ENCODE data around the gene CCDC17. TPM values are rescaled to one million over a fixed set of nuclear protein-coding genes. Genes with fewer than 3 reads are reported as not detected.
A peak's percentile ranks its signal among the peaks of the same experiment; 100 is the strongest.

Gene CCDC17
- total RNA-seq (1 to 10 TPM; 1.4 TPM), polyA plus RNA-seq (0.13 TPM)

GRCh38 chr1:45623972-45624371, at the start of gene CCDC17:
CCDC17 (minus strand) TSS chr1:45624054; CDS start chr1:45623909, 145 bp downstream.
- H3K36me3 ChIP-seq (ENCODE audit: insufficient read depth, low read length) = peaks cover 10% of the 10 kb centered on the region
- no peaks in the 10 kb centered on the region for H3K27me3 Mint-ChIP-seq
- CTCF ChIA-PET = no interaction called here
- no peaks in the 10 kb centered on the region for H3K9me3 Mint-ChIP-seq
- POLR2A ChIA-PET = no interaction called here
- no peak within 1 kb of the TSS for H3K27ac ChIP-seq (ENCODE audit: low read depth, low read length)
- no peak for DNase-seq
- no peak within 1 kb of the TSS for H3K4me3 ChIP-seq (ENCODE audit: low read length)
- no peaks in the 10 kb centered on the region for H3K27me3 ChIP-seq (ENCODE audit: insufficient read depth, low read length, poor library complexity, severe bottlenecking)
- no peaks in the 10 kb centered on the region for H3K9me3 ChIP-seq (ENCODE audit: low read length)
- peak within 1 kb of the TSS in 4 of 8 donors; percentile 10 to 45 (median 34) for H3K27ac Mint-ChIP-seq
- H3K4me3 Mint-ChIP-seq = no peak within 1 kb of the TSS
- no peaks in the 10 kb centered on the region for H3K4me1 Mint-ChIP-seq
- H3K4me1 ChIP-seq (ENCODE audit: insufficient read depth, low read length) = no peaks in the 10 kb centered on the region
- H3K36me3 Mint-ChIP-seq = peaks cover 0 to 66% (median 13%) of the 10 kb centered on the region in 3 donors

DNA sequence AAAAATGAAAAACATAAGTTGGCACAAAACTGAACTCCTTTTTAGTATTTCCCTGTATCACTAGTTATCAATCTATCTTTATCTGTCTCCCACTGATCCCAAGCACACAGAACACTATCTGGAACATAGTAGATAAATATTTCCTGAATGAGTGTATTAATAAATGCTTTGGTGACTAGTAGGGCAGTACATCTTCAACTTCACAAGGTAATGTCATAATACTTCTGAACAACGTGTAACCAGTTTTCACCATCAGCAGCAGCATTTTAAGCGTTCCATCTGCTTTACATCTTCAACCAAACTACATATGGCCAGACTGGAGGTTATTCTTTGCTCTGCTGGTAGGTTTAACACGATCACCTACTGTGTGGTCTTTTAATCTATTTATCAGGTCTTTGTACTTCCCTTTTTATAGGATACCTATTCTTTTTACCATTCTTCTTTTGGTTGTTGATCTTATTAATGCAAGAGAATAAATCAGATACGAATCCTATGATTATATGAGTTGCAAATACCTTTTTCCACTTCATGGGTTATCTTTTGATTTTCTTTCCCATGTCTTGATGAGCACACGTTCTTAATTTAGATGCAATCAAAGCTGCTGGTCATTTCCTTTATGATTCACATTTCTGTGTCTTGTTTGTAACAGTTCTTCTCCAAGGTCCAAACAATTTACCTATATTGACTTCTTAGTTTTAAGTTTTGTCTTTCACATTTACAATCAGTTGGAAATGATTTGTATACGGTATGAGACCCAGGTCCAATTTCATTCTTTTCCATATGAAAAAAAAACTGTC, 46.2 kb upstream of the CCDC17 start:
- no peak for DNase-seq
- Mint-ChIP-seq H3K27me3 (no peaks in the 10 kb centered on the region), H3K36me3 (peaks cover 0 to 32% (median 2%) of the 10 kb centered on the region in 3 donors), H3K4me3 (no peak overlapping the region), H3K9me3 (no peaks in the 10 kb centered on the region), H3K27ac (peak overlapping the region in 3 of 8 donors; percentile 3 to 38 (median 37)), H3K4me1 (peaks cover 63 to 83% (median 78%) of the 10 kb centered on the region in 3 donors)
- H3K4me3 ChIP-seq (ENCODE audit: low read length) = no peak overlapping the region
- POLR2A ChIA-PET = interaction anchor here (0.7 kb wide), 1 partner anchor 9 kb away, joined by 3 read pairs; no protein-coding TSS in a partner anchor
- peaks cover 13% of the 10 kb centered on the region for H3K4me1 ChIP-seq (ENCODE audit: insufficient read depth, low read length)
- H3K9me3 ChIP-seq (ENCODE audit: low read length) = no peaks in the 10 kb centered on the region
- CTCF ChIA-PET = no interaction called here
- no peaks in the 10 kb centered on the region for H3K27me3 ChIP-seq (ENCODE audit: insufficient read depth, low read length, poor library complexity, severe bottlenecking)
- H3K27ac ChIP-seq (ENCODE audit: low read depth, low read length) = no peak overlapping the region
- peaks cover 5% of the 10 kb centered on the region for H3K36me3 ChIP-seq (ENCODE audit: insufficient read depth, low read length)

DNA sequence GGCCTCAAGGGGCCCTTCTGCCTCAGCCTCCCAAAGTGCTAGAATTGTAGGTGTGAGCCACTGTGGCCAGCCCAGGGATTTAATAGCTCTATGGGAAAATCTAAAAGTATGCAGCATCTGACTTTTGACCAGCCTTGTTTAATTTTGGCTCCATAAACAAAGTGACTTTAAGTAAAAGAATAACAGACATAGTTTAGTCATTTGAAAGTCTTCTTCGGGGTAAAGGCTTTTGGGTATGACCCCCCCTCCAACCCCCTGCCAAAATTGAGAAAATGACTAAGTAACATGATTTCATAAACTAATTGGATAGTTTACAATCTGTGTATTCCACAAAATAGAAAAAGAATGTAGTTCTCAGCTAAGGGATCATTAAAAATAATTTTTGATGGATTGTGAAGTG, 45.5 kb upstream of the CCDC17 start:
- CTCF ChIA-PET = no interaction called here

DNA sequence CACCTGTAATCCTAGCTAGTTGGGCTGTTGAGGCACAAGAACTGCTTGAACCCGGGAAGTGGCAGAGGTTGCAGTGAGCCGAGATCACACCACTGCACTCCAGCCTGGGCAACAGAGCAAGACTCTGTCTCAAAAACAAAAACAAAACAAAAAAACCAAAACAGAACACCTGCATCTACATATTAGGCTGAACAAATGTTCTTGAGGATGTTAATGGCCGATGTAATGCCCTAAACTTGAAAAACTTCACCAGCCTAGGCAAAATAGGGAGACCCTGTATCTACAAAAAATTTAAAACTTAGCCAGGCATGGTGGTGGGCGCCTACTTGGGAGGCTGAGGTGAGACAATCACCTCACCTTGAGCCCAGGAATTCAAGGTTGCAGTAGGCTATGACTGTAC, 44.7 kb upstream of the CCDC17 start:
- H3K36me3 ChIP-seq (ENCODE audit: insufficient read depth, low read length) = no peaks in the 10 kb centered on the region
- peak overlapping the region in 2 of 8 donors; percentile 33 to 41 for H3K27ac Mint-ChIP-seq
- POLR2A ChIA-PET = interaction anchor here (0.6 kb wide), 1 partner anchor 30 kb away, joined by 5 read pairs; no protein-coding TSS in a partner anchor
- H3K9me3 Mint-ChIP-seq = no peaks in the 10 kb centered on the region
- no peak for DNase-seq
- no peaks in the 10 kb centered on the region for H3K27me3 ChIP-seq (ENCODE audit: insufficient read depth, low read length, poor library complexity, severe bottlenecking)
- H3K4me1 Mint-ChIP-seq = peaks cover 53 to 71% (median 67%) of the 10 kb centered on the region in 3 donors
- peaks cover 0 to 24% (median 2%) of the 10 kb centered on the region in 3 donors for H3K36me3 Mint-ChIP-seq
- H3K9me3 ChIP-seq (ENCODE audit: low read length) = no peaks in the 10 kb centered on the region
- H3K27ac ChIP-seq (ENCODE audit: low read depth, low read length) = no peak overlapping the region
- peaks cover 9% of the 10 kb centered on the region for H3K4me1 ChIP-seq (ENCODE audit: insufficient read depth, low read length)
- H3K4me3 Mint-ChIP-seq = no peak overlapping the region
- no peaks in the 10 kb centered on the region for H3K27me3 Mint-ChIP-seq
- CTCF ChIA-PET = no interaction called here
- H3K4me3 ChIP-seq (ENCODE audit: low read length) = no peak overlapping the region

More for the DNA sequence above, 45.5 kb upstream of the CCDC17 start:
- Mint-ChIP-seq H3K27me3 (no peaks in the 10 kb centered on the region), H3K27ac (peak overlapping the region in 2 of 8 donors; percentile 37 to 42), H3K9me3 (no peaks in the 10 kb centered on the region), H3K4me3 (no peak overlapping the region), H3K36me3 (peaks cover 0 to 28% (median 2%) of the 10 kb centered on the region in 3 donors), H3K4me1 (peaks cover 58 to 78% (median 73%) of the 10 kb centered on the region in 3 donors)
- H3K9me3 ChIP-seq (ENCODE audit: low read length) = no peaks in the 10 kb centered on the region
- no peak overlapping the region for H3K4me3 ChIP-seq (ENCODE audit: low read length)
- H3K27me3 ChIP-seq (ENCODE audit: insufficient read depth, low read length, poor library complexity, severe bottlenecking) = no peaks in the 10 kb centered on the region
- POLR2A ChIA-PET = no interaction called here
- peaks cover 10% of the 10 kb centered on the region for H3K4me1 ChIP-seq (ENCODE audit: insufficient read depth, low read length)
- DNase-seq = no peak
- H3K36me3 ChIP-seq (ENCODE audit: insufficient read depth, low read length) = no peaks in the 10 kb centered on the region
- H3K27ac ChIP-seq (ENCODE audit: low read depth, low read length) = no peak overlapping the region

GRCh38 chr1:45667321-45668111, 43.7 kb upstream of the CCDC17 start:
- Histone ChIP-seq H3K36me3 (ENCODE audit: insufficient read depth, low read length) (no peaks in the 10 kb centered on the region), H3K4me1 (ENCODE audit: insufficient read depth, low read length) (peaks cover 9% of the 10 kb centered on the region), H3K4me3 (ENCODE audit: low read length) (no peak overlapping the region), H3K9me3 (ENCODE audit: low read length) (no peaks in the 10 kb centered on the region), H3K27ac (ENCODE audit: low read depth, low read length) (no peak overlapping the region), H3K27me3 (ENCODE audit: insufficient read depth, low read length, poor library complexity, severe bottlenecking) (no peaks in the 10 kb centered on the region)
- peak overlapping the region in 2 of 7 donors; percentile 6 to 9 for H3K4me3 Mint-ChIP-seq
- H3K4me1 Mint-ChIP-seq = peaks cover 51 to 71% (median 66%) of the 10 kb centered on the region in 3 donors
- H3K9me3 Mint-ChIP-seq = no peaks in the 10 kb centered on the region
- DNase-seq = no peak
- POLR2A ChIA-PET = interaction anchor here (0.6 kb wide), 1 partner anchor 31 kb away, joined by 5 read pairs; no protein-coding TSS in a partner anchor
- peaks cover 0 to 21% (median 2%) of the 10 kb centered on the region in 3 donors for H3K36me3 Mint-ChIP-seq
- no peaks in the 10 kb centered on the region for H3K27me3 Mint-ChIP-seq
- CTCF ChIA-PET = no interaction called here
- H3K27ac Mint-ChIP-seq = peak overlapping the region in 4 of 8 donors; percentile 49 to 61 (median 57)

DNA sequence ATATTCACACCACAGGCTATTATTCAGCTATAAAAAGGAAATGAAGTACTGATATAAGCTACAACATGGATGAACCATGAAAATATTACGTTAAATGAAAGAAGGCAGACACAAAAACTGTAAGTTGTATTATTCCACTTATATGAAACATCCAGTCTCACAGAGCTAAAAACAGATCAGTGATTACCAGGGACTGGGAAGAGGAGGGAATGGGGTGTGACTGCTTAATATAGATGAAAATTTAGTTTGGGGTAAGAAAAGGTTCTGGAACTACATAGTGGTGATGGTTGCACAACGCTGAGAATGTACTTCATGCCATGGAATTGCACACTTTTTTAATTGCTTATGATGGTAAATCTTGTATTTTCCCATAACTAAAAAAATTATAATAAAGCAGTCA, 43.0 kb upstream of the CCDC17 start:
- Histone ChIP-seq H3K4me3 (ENCODE audit: low read length) (no peak overlapping the region), H3K27me3 (ENCODE audit: insufficient read depth, low read length, poor library complexity, severe bottlenecking) (no peaks in the 10 kb centered on the region), H3K27ac (ENCODE audit: low read depth, low read length) (no peak overlapping the region), H3K9me3 (ENCODE audit: low read length) (no peaks in the 10 kb centered on the region), H3K36me3 (ENCODE audit: insufficient read depth, low read length) (no peaks in the 10 kb centered on the region), H3K4me1 (ENCODE audit: insufficient read depth, low read length) (peaks cover 9% of the 10 kb centered on the region)
- CTCF ChIA-PET = no interaction called here
- no peak for DNase-seq
- Mint-ChIP-seq H3K4me3 (no peak overlapping the region), H3K4me1 (peaks cover 51 to 74% (median 66%) of the 10 kb centered on the region in 3 donors), H3K36me3 (peaks cover 0 to 21% (median 2%) of the 10 kb centered on the region in 3 donors), H3K27me3 (no peaks in the 10 kb centered on the region), H3K9me3 (no peaks in the 10 kb centered on the region), H3K27ac (peak overlapping the region in 1 of 8 donors; percentile 48)
- POLR2A ChIA-PET = no interaction called here

GRCh38 chr1:45660336-45660735, 36.5 kb upstream of the CCDC17 start:
- H3K27ac Mint-ChIP-seq = peak overlapping the region in 2 of 8 donors; percentile 10 to 29
- CTCF ChIA-PET = no interaction called here

GRCh38 chr1:45659222-45659621, 35.4 kb upstream of the CCDC17 start:
- no peaks in the 10 kb centered on the region for H3K9me3 ChIP-seq (ENCODE audit: low read length)
- H3K27ac Mint-ChIP-seq = no peak overlapping the region

More at GRCh38 chr1:45660336-45660735, 36.5 kb upstream of the CCDC17 start:
- Histone ChIP-seq H3K27me3 (ENCODE audit: insufficient read depth, low read length, poor library complexity, severe bottlenecking) (no peaks in the 10 kb centered on the region), H3K4me3 (ENCODE audit: low read length) (no peak overlapping the region), H3K4me1 (ENCODE audit: insufficient read depth, low read length) (no peaks in the 10 kb centered on the region), H3K9me3 (ENCODE audit: low read length) (no peaks in the 10 kb centered on the region), H3K27ac (ENCODE audit: low read depth, low read length) (no peak overlapping the region), H3K36me3 (ENCODE audit: insufficient read depth, low read length) (peaks cover 43% of the 10 kb centered on the region)
- POLR2A ChIA-PET = no interaction called here
- Mint-ChIP-seq H3K27me3 (no peaks in the 10 kb centered on the region), H3K4me3 (no peak overlapping the region), H3K9me3 (no peaks in the 10 kb centered on the region), H3K4me1 (peaks cover 12 to 36% (median 23%) of the 10 kb centered on the region in 3 donors), H3K36me3 (peaks cover 5 to 70% (median 13%) of the 10 kb centered on the region in 3 donors)
- no peak for DNase-seq

More at GRCh38 chr1:45659222-45659621, 35.4 kb upstream of the CCDC17 start:
- H3K27me3 Mint-ChIP-seq = no peaks in the 10 kb centered on the region
- H3K4me3 Mint-ChIP-seq = no peak overlapping the region
- CTCF ChIA-PET = no interaction called here
- POLR2A ChIA-PET = no interaction called here
- peaks cover 5 to 77% (median 15%) of the 10 kb centered on the region in 3 donors for H3K36me3 Mint-ChIP-seq
- Histone ChIP-seq H3K27ac (ENCODE audit: low read depth, low read length) (no peak overlapping the region), H3K27me3 (ENCODE audit: insufficient read depth, low read length, poor library complexity, severe bottlenecking) (no peaks in the 10 kb centered on the region), H3K4me1 (ENCODE audit: insufficient read depth, low read length) (no peaks in the 10 kb centered on the region), H3K36me3 (ENCODE audit: insufficient read depth, low read length) (peaks cover 54% of the 10 kb centered on the region), H3K4me3 (ENCODE audit: low read length) (no peak overlapping the region)
- no peak for DNase-seq
- peaks cover 9 to 31% (median 19%) of the 10 kb centered on the region in 3 donors for H3K4me1 Mint-ChIP-seq
- no peaks in the 10 kb centered on the region for H3K9me3 Mint-ChIP-seq
